NCI-H2107 (cell line): ENCODE results near the gene ZNF280D.

Source experiments
- DNase-seq: peaks from one replicate; lab custom pipeline; 2025; lab: John Stamatoyannopoulos, UW

ZNF280D gene

DNA sequence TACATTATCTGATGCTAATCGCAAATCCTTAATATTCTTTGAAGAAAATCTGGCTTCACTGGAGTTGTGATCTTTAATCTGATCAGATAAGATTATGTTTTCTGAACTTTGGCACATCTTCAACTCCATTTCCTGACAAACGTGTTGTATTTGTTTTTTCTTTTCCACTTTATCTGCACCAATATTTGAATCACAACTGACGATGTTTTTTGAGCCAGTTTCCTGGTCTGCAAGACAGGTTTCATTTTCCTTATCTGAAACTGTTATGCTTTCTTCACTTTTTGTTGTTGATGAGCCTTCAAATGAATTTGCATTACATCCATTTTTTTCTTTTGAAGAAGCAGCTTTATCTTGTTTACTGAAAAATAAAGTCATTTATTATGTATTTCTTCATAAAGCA is 101.5 kb downstream of the ZNF280D start:
- DNase-seq: no peak

DNA sequence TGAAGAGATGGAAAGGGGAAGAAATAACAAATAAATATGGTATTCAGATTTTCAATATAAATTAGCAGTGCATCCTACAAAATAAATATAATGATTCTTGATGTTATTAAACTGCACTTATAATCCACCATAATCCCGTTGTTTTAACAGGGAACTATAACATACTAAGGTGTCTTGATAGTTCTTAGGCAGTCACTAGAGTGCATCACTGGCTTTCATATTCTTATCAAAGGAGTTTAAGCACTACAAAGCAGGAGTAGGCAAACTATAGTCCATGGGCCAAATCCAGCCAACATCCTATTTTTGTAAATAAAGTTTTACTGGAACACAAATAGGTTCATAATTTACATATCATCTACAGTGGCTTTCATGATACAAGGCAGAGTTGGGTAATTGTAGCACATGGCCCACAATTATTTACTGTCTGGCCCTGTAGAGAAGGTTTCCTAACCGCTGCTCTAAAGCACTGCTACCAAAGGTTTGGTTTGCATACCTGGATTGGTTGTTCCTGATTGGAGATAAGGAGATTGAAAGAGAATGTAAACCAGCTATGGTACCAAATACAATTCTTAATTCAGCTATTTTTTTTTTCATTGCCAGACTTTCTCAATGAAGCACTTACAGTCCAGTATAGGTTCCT is 104.3 kb downstream of the ZNF280D start:
- DNase-seq: no peak

DNA sequence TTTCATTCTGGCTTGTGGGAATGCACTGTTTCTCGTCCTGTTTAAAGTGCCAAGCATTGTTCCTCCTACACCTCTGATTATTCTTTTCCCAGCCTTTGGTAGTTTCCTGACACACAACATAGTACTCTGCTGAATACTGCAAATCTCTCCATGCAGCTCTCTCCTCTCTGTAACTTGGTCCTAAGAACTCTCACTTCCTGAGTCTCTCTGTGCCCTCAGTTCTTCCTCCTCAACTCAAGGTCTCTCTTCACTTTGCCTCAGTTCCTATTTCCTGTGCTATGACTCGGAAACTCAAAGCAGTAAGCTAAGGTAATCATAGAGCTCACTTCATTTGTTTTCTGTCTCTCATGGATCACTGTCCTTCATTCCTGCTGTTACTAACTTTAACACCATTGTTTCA is 113.4 kb downstream of the ZNF280D start:
- DNase-seq: no peak

DNA sequence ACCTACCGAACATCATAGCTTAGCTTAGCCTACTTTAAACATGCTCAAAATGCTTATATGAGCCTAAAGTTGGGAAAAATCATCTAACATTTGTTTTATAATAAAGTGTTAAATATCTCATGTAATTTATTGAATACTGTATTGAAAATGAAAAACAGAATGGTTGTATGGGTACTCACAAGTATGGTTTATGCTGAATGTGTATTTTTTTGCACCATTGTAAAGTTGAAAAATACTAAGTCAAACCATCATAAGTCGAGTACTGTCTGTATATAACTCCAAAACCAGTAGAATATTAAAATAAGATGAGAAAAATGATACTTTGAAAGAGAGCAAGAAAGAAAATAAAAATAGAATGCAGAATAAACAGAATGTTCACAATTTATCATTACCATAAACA is 115.7 kb downstream of the ZNF280D start:
- no peak for DNase-seq

DNA sequence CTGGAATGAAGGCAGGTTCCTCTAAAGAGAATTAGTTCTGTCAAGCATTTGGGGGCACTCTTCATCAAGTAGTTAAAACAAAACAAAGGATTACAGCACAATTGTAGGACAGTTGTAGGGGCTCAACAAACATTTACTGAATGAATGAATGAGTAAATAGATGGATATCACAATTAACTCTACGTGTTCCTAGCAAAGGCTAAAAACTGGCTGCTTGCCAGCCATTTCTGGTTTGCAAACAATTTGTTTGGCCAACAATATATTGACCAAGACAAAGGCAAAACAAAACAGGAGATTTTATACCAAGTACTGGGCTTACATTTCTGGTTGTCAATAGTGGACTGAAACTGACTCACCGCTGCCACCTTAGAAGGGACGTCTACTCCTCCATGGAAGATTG is 116.8 kb downstream of the ZNF280D start:
- DNase-seq: no peak

DNA sequence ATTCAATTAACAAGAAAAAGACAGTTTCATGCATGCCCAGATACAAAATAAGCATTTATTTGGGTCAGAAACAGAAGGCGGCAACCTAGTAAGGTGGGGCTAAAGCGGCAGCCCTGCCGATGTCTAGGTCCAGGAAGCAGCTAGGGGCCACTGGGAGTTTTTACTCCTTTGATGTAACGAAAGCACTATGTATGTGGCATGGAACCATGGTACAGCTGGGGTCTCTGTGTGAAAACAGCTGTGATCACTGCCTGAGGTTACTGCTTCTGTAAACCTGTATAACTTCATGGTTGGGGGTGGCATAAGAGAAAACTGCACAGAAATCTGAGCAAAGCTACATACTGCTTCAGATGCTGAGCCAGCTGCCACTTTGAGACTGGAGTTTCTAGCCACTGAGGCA is 119.5 kb downstream of the ZNF280D start:
- DNase-seq: no peak

DNA sequence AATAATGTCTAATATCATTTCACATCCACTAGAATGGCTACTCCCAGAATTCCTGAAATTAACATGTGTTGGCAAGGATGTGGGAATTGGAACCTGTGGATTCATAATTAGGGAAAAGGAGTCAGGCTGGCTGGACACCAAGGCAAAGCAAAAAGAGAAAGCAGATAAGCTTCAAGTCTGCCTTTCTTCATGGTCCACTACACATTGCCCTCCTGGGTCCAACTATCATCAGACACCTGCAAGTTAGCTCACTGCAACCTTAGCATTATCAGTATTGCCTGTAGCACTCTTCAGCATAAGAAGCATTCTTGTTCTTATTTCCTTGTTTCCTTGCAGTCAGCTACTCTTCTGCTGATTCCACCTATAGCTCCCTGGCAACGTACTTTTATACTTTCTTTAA is 124.3 kb downstream of the ZNF280D start:
- no peak for DNase-seq

DNA sequence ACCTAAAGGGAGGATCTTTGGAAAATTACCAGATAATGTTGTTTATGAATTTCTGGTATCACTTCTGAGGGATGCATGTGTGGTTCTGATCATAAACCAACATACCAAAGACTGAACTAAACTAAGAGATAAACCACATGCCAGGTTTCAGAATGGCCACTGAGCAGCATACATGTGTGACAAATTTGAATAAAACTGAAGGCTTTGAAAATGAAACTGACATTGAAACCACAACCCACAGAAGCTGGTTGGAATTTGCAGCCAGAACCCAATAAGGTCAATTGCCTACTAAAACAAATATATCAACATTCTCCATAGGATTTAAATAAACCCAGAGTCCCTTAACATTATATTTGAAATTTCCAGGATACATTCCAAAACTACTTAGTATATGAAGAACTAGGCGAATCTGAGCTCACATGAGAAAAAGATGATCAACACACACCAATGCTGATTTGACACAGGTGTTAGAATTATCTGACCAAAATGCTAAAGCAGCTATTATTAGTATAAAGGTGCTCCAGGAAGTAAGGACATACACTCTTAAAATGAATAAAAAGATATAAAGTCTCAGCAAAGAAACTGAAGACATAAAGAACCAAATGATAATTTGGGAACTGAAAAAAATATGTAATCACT is 125.0 kb downstream of the ZNF280D start:
- DNase-seq: no peak

DNA sequence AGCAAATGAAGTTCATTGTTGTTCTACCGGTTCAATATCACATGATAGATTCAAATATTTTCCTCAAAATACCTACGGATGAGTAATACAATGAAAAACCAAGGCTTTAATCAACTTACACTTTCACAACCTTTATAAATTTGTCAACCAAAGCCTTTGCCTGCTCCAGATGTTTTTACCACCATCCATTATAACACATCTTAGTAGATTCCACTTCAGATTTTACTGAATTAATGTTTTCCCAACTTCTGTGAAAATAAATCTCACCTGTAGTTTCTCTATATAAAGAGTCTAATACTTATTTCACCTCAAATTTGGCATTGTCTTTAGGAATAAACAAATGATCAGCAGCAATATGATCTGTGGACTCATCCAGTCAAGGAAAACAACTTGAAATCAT is 131.1 kb downstream of the ZNF280D start:
- DNase-seq: no peak

DNA sequence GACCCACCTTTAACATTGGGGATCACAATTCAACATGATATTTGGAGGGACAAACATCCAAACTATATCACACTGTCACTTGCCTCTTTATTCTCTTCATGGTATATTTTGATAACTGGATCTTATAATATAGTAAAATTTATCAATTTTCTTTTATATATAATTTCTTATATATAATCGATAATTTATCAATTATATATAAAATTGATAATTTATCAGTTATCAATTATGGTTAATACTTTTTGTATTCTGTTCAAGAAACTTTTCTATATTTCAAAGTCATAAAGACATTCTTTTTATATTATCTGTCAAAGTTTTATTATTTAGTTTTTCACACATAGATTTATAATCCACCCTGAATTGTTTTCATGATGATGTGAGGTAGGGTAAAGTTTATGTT is 132.9 kb downstream of the ZNF280D start:
- no peak for DNase-seq

DNA sequence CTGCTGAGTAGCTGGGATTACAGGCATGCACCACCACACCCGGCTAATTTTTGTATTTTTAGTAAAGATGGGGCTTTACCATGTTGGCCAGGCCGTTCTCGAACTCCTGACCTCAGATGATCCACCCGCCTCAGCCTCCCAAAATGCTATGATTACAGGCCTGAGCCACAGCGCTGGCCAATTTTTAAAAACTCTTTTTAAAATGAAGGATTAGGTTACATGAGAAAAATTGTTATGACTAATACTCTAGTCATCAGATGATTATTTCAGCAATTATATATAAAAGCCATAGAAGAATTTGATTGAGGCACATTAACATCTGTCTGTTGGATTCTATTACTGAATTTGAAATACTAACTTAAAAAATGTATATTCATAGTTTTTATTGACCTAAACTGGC is 134.3 kb downstream of the ZNF280D start:
- no peak for DNase-seq

DNA sequence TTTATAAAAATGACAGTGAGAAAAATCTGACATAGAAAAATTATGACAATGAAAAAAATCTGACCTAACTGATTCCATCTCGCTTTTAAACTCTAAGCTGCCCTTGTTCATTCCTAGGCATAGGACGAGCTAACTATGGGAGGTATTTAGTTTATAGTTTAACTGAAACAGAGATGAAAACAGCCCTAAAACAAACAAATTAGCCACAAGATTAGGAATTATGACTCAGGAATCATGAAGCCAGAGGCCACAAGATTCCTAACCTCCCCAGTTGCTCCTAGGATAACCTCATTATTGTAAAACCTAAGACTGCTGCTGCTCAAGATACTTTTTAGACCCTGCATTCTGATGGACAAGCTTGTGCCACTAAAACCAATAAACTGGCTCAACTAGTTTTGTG is 145.6 kb downstream of the ZNF280D start:
- no peak for DNase-seq

DNA sequence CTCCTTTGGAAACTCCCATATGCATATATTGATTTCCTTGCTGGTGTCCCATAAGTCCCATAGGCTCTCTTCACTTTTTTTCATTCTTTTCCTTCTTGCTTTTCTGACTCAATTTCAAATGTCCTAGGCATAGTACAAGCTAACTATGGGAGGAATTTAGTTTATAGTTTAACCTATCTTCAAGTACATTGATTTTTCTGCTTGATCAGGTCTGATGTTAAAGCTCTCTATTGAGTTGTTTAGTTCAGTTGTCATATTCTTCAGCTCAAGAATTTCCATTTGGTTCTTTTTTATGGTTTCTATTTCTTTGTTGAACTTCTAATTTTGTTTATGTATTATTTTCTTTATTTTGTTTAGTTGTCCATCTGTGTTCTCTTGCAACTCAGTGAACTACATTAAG is 147.1 kb downstream of the ZNF280D start:
- no peak for DNase-seq

DNA sequence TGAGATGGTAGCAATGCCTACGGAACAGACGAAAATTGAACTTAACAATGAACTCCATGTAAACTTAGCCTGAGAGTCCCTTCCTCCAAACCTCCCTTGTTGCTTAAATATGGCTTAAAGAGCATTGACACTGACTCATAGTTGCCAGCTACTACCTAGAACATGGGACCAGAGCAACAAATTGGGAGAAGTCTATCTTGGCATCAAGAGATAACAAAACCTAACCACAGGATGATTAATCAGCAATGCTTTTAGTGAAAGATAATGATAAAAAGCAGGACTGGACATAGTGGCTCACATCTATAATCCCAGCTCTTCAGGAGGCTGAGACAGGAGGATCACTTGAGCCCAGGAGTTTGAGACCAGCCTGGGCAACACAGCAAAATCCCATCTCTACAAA is 150.5 kb downstream of the ZNF280D start:
- DNase-seq: no peak
